AML-193 (cell line): ENCODE measurements around the gene CRYL1.
"Not testable (repeated sequence)": the region's sequence is repeated elsewhere in the genome, so short reads cannot be mapped to it uniquely, and the experiment has no call there.

Experiments used
- DNase-seq, 2 experiments: peaks; one replicate each; lab custom pipeline; 2025; lab: John Stamatoyannopoulos, UW

The CRYL1 gene

DNA sequence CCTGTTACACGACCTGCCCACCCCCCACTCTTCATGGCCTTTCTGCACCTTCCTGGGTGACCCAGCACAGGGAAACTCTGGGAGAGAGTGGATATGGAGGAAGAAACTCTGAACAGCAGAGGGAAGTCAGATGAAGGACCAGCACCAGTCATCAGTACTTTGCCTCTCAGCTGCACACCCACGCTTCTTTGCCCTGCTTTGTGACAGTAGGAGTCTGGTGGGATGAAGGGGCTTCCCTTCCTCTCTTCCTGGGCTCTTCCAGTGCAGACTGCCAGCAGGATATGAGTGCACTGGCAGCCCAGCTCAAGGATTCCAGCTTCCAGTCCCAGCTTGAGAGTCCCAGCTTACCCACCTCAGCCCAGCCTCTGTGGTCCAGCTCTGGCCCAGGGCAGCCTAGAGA is 68.9 kb downstream of the CRYL1 start:
- DNase-seq, result no peak

DNA sequence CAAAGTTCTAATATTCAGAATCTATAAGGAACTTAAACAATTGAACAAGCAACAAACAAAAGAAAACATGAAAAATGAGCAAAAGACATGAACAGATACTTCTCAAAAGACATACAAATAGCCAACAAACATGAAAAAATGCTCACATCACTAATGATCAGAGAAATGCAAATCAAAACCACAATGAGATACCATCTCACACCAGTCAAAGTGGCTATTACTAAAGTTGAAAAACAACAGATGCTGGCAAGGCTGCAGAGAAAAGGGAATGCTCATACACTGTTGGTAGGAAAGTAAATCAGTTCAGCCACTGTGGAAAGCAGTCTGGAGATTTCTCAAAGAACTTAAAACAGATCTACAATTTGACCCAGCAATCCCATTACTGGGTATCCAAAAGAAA is 74.3 kb downstream of the CRYL1 start:
- no peak for DNase-seq

DNA sequence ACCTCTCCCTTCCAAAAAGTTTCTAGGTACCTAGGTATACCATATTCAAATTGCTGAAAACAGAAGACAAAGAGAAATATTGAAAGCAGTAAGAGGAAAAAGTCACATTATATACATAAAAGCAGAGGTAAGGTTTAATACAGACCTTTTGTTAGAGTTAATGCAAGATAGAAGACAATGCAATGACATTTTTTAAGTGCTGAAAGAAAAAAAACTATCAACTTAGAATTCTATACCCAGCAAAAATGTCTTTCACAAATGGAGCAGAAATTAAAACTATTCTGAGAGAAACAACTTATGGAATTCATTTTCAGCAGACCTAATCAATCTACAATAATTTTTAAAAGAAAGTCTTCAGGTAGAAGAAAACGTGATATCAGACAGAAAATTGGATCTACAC is 77.2 kb downstream of the CRYL1 start:
- no peak for DNase-seq

DNA sequence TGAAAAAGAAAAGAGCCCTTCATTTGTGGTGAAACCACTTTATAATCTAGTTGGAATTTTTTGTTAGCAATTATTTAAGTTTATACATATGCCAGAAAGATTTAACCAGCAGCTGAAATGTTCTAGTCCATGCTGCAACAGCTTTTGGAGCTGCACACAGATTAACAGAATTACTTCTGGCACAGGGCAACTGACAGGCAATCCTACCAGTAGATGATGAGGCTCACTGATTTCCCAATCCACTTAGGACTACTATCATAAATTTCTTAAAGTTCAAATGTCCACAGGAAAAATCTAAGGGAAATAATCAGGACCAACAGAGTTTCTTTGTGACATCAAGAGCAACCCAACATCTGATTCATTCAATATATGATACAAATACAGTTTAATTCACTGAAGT is 78.8 kb downstream of the CRYL1 start:
- no peak for DNase-seq

DNA sequence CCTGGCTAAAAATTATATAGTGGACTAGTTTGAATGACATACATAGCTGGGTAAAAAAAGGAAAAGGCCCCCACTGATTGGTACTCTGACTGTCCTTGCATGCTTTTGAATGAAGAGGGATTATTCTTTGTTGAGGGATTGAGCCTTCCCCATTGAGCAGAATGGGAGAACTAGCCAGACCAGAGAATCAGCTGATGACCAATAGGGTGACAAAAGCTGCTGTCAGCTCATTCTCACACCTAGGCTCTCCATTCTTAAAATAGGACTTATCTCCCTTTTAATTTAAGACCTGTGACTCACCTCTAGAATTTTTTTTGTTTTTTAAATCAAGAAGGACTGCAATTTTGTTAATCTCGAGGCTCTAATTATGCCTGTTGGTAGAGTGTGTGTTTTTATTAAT is 79.3 kb downstream of the CRYL1 start:
- DNase-seq, result no peak

GRCh38 chr13:20442798-20443381 is 82.8 kb downstream of the CRYL1 start:
- no peak for DNase-seq

DNA sequence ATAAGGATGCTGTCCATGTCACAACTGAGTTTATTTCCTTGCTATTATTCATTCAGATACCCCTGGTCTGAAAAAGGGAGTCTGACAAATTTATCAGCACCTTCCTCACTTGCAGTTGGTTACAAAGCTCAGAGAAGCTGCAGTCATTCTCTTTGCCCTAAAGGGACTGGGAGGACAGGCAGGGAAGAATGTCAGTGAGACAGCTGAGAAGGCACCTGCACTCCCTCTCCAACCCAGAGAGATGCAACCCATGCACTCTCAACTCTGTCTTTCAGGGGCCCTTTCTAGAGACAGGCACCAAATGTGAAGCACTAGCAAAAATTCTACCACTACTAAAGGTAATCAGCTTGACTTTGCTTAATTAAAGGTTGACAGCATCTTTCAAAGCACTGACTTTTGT is 83.3 kb downstream of the CRYL1 start:
- no peak for DNase-seq

DNA sequence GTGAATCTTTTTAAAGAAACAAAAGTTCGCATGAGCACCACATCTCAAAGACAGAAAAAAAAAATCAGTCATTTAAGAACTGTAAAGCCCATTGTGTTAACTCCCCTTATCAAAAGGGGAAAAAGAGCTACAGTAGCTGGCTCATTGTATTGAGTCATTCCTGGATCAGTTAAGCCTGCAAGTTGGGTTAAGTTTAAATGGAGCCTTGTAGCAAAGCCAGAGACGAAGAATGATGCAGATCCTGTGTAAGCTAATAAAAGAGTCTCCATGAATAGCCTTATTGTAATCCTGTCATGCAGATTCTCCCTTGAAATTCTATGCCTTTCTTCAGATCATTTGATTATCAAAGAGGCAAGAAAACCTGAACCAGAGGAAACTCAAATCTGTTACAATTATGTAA is 83.8 kb downstream of the CRYL1 start:
- DNase-seq, result no peak

GRCh38 chr13:20441056-20441455 is 84.6 kb downstream of the CRYL1 start:
- no peak for DNase-seq

DNA sequence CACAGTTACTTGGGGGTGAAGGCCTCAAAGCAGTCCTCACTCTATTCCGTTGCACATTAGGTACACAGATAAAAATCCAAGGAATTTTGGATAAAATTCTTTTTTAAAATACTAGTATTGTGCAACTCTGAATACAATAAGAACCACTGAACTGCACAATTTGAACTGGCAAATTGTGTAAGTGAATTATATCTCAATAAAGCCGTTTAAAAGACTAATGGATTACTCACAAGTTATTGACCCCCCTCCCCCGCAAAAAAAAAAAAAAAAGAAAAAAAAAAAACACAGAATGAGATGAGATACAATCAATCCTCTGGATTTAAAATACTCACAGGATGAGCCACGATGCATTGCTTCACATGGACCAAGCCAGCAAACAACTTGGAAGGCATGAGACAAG is 86.4 kb downstream of the CRYL1 start:
- no peak for DNase-seq

DNA sequence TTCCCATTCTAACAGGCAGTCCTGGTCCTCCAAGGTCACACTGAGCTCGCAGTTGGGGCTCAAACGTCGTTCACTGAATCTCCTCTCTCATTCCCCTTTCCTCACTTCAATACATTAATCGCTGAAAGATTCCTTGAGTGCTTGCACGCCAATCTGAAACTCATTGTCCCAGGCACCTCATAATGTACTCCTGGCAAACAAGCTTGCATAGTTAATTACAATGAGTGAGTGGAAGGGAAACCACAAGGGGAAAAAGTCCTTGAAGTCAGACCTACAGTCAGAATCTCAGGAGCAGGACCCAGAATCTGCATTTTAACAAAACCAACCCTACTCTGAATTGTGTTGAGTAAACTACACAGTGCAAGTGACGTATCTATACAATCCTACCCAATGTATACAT is 86.9 kb downstream of the CRYL1 start:
- DNase-seq, result no peak

DNA sequence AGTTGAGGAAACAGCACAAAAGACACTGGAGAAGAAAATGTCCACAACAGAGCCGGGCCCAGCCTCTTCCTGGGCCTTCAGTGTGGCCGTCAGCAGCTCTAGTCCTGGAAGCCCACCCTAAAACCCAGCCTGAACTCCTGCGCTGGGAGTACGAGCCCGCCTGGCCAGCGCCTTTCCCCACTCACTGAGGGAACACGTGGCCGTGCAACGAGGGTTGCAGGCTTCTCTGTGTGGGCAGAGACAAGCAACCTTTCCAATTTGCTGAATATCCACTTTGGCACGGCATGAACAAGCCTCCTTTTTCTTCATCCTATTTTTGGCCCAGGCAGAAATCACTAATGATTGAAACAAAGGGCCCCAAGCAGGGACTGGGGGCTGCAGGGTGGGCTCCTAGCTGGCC is 89.2 kb downstream of the CRYL1 start:
- no peak for DNase-seq

DNA sequence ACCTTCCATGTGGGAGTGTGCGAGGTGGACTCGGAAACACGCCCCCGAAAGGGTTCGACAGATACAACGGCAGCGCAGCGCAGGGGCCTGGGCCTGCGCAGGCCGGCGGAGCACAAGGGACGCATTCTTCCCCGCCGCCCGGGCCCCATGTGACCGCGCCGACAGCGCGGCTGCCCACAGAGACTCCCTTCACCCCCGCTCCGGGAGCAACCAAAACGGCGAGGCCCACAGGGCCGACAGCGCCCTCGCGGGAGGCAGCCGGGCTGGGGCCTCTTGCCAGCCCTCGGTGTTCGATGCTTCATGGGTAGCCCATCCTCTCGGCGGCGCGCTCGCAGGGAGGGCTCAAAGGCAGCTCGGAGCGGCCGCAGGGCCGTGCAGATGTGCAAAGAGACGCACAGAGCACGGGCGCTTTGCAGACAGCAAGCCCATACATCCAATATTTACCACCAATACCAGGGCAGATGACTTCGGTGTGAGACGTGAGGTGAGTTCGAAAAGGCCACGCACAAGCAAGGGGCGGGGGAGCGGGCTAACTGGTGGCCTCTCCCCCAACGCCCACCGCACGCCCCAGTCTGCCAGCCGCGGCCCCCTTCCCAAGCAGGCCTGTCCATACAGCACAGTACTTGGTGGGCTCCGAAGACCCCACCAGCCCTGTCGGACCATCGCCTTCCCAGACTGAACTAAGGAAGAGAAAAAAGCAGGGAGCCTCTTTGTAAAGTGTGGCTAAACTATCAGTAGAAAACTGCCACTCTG is 89.9 kb downstream of the CRYL1 start:
- DNase-seq, result no peak

- not testable (repeated sequence) for DNase-seq
These were observed 91.4 kb downstream of the CRYL1 start for GRCh38 chr13:20434210-20434609.

GRCh38 chr13:20431687-20432384 is 93.8 kb downstream of the CRYL1 start:
- DNase-seq, result no peak

DNA sequence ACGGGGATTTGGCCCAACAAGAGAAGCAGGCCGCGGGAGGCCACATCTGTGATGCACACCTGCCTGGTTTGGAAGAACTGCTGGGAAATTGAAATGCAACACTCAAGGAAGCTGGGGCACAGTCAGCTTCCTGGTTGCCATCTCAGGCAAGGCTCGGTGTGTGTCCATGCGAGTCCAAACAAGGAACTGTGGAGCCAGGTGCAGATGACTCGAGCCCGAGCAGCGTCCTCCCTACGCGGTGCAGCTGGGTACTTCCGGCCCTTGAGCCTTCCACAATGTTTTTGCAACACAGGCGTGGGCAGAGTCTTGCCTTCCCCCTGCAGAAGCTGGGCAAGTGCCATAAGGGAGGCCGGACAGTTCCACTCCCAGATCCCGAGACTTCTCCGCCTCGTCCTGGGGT is 94.6 kb downstream of the CRYL1 start:
- DNase-seq, result no peak

- DNase-seq, result no peak
These were observed 95.4 kb downstream of the CRYL1 start for GRCh38 chr13:20430296-20430695.

DNA sequence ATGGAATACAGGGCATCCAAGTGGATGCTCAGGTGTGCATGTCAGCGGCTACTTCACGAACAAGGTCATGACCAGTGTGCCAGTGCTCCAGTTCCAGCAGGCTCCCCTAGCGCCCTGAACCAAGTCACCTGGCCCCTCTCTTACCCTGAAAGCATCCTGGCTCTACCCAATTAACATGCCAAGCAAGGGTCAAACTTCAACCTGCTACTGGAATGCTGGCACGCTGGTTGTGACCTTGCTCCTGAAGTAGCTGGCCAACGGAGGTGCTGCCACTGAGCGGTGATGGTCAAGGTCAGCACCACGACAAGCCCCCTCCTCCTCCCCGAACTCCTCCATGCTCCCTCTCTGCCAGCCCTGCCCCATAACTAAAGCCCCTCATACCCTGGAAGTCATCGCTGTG is 96.0 kb downstream of the CRYL1 start:
- no peak for DNase-seq

DNA sequence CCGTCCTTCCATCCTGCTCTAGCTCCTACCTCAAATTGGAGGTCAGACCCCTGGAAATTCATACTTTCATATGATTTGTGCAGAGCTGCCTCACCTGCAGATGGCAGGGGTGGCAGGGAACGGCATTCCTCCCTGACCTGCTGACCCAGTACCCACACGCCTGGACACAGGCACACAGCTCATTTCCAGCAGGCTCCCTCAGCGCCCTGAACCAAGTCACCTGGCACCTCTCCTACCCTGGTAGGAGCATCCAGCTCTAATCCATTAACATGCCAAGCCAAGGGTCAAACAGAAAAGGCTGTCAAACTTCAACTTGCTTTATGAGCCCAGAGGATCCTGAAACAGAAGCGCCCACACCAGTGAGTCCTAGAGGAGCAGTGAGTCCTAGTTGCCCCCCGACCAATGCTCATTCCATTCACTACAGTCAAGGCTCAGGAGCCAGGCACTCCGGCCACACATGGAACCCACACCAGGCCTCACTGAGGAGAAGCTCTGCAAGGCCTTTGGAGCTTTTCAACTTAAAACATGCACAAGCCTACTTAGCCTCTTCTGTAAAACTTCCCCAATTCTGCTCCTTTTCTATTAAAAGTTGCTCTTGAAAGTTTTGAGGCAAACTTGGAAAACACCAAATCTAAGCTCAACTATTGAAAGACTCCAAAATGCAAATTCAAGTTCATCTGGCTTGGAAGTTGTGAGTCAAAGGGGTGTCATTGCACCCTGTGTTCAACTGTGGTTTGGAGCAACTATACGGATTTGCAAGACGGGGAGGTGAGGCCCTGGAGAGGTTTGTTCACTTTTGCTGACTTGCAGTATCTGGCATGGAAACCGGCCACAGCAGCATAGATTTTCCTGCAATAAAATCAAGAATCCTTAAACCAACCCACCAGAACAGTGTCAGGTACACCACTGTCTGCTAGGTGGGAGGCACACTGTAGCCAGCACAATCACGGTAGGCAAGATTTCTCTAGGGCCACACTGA is 96.7 kb downstream of the CRYL1 start:
- DNase-seq, result no peak

- no peak for DNase-seq
These were observed 98.8 kb downstream of the CRYL1 start for GRCh38 chr13:20426766-20427448.

DNA sequence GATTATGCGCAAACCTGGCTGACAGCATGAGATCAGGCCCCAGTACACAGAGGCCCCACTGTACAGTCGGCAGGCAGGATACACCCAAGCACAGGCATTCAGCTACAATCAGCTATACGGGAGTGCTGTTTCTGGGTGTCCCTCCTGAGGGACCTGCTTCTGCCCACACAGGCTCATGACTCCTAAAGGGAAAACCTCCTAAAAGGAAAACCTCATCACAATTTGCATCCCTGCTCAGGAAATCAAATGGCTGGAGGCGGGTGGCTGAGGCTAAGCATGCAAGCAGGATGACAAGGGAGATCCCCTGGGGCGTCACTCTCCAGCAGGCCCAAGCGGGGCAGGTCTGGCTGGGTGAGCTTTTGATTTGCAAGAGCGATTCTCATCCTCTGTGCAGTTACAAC is 99.8 kb downstream of the CRYL1 start:
- no peak for DNase-seq

DNA sequence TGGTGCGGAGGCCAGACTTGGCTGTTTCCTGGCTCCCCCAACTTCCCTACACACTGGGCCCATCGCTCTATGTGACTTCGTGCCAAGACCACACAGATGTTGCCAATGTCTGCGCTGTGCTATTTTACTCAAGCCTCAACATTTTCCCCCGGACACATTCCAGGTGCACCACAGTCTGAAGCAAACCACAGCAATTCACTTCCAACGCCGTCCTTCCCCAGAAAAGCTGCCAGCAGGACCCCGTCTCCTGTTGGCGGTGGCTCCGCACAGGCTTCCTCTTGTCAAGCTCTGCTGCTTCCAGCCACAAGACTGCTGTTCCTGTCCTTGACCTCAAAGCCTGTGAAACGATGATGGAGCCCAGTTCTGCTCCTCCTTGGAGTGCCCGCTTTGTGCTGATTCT is 100.7 kb downstream of the CRYL1 start:
- DNase-seq, result no peak
